DND-41 (cell line): ENCODE measurements around the gene LY86.

Experiments
- EZH2 ChIP-seq: IDR thresholded peaks from 3 replicates; pipeline ENCODE4 v1.6.1; 2012; ENCODE audit warnings: borderline replicate concordance, low read depth, mild to moderate bottlenecking, moderate library complexity, low read length, inconsistent platforms; ENCODE audit not compliant: severe bottlenecking
- TF ChIP-seq, protein P1 (sequence below): IDR thresholded peaks from 2 replicates; pipeline ENCODE4 v1.5.1; 2012; ENCODE audit warnings: borderline replicate concordance, low read length, moderate library complexity, mild to moderate bottlenecking; ENCODE audit not compliant: poor library complexity, severe bottlenecking; ENCODE audit errors: extremely low read depth

DNA sequence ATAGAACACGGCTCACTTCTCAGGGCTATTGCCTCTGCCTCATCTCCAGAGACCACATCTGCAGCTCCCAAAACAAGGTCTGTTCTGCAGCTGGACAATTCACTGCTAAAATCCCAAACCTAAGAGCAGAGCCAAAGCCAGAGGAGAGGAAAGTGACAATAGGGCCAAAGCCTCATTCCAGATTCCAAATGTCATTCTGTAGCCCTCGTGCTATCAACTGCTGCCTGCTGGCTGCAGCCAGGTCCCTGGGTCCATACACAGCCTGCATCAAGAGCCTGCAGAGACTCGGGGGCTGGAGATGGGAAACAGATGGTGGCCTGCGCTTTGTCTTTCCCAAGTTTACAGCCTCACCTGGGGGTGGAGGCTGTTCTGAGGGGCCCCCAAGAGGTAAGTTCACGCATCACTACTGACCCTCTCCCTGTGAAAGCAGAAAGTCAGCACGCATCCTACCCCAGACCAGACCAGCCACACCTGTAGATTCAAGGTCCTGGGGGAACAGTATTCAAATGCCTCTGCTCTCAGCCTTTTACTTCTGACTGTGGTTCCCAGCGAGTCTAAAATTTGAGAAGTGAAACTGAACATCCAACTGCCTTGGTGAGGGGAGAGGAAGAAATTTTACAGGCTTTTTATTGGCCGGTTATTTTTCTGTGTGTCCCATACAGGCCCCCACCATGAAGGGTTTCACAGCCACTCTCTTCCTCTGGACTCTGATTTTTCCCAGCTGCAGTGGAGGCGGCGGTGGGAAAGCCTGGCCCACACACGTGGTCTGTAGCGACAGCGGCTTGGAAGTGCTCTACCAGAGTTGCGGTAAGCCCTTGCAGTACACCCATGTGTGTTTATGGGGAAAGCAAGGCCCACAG lies at the start of gene LY86:
- TF ChIP-seq, protein P1, sequence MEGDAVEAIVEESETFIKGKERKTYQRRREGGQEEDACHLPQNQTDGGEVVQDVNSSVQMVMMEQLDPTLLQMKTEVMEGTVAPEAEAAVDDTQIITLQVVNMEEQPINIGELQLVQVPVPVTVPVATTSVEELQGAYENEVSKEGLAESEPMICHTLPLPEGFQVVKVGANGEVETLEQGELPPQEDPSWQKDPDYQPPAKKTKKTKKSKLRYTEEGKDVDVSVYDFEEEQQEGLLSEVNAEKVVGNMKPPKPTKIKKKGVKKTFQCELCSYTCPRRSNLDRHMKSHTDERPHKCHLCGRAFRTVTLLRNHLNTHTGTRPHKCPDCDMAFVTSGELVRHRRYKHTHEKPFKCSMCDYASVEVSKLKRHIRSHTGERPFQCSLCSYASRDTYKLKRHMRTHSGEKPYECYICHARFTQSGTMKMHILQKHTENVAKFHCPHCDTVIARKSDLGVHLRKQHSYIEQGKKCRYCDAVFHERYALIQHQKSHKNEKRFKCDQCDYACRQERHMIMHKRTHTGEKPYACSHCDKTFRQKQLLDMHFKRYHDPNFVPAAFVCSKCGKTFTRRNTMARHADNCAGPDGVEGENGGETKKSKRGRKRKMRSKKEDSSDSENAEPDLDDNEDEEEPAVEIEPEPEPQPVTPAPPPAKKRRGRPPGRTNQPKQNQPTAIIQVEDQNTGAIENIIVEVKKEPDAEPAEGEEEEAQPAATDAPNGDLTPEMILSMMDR: no peak
- no peak for TF ChIP-seq EZH2
